Measurements from ENCODE around the gene VAV1. TPM values are rescaled to one million over a fixed set of nuclear protein-coding genes. Genes with fewer than 3 reads are reported as not detected.

The VAV1 gene
- total and polyA plus RNA-seq, 2 of the 8 experiments (the other 6 are each of a cell fraction or from before 2014, with no cell fraction given): 0.21 to 0.22 TPM

- peaks cover 5% of the 10 kb centered on the region; the same call in 1 of the 2 replicates for H3K23me2 ChIP-seq (ENCODE audit: low read depth, low read length)
- no peak overlapping the region for H2AK5ac ChIP-seq (ENCODE audit: low read depth, low read length)
- no peak overlapping the region for H4K5ac ChIP-seq (ENCODE audit: insufficient read length, low read depth, low read length)
- ChIA-PET POLR2A (ENCODE audit: partially characterized antibody) (no interaction called here), CTCF (ENCODE audit: partially characterized antibody) (interaction anchor here (0.6 to 1.2 kb wide), 3 partner anchors 238 to 763 kb away, joined by 3 read pairs; no protein-coding TSS in a partner anchor)
- no peak for TF ChIP-seq CHD2 (IDR thresholded peaks at IDR 0.05; ENCODE audit: low read length)
- no peak for TF ChIP-seq TEAD4 (IDR thresholded peaks at IDR 0.05; ENCODE audit: low read depth, low read length)
- no peak for TF ChIP-seq POU5F1 (IDR thresholded peaks at IDR 0.05; ENCODE audit: low read depth, low read length)
- no peak overlapping the region for H4K8ac ChIP-seq (ENCODE audit: extremely low read depth, insufficient read depth, low read length)
- no peak overlapping the region for H2BK15ac ChIP-seq (ENCODE audit: low read length)
- H4K20me1 ChIP-seq (replicated peaks in 1 of 2; ENCODE audit: control insufficient read depth in 1 of 2, insufficient read depth in 2 of 2, low read length in 2 of 2): peaks cover 0 to 4% of the 10 kb centered on the region in 2 experiments
- no peak overlapping the region for H2BK5ac ChIP-seq (ENCODE audit: low read depth, low read length)
- H3K4me1 ChIP-seq (replicated peaks in 1 of 4; ENCODE audit: control insufficient read depth in 3 of 4, insufficient read depth in 4 of 4, low read length in 3 of 4): no peaks in the 10 kb centered on the region
- H3K14ac ChIP-seq (ENCODE audit: insufficient read length): no peak overlapping the region
- H3K9ac ChIP-seq (replicated peaks in 1 of 4; ENCODE audit: extremely low read depth in 1 of 4, low read depth in 3 of 4, low read length in 3 of 4): no peak overlapping the region
- H2BK20ac ChIP-seq (ENCODE audit: low read length): no peak overlapping the region
- H4K91ac ChIP-seq (replicated peaks; ENCODE audit: insufficient read length, low read length): no peak overlapping the region
- peaks cover 69 to 77% of the 10 kb centered on the region in 2 experiments for H3K9me3 ChIP-seq (ENCODE audit: insufficient read depth in 2 of 2, low read depth in 1 of 2, low read length in 1 of 2)
- FAIRE-seq: no peak
- no peaks in the 10 kb centered on the region; a peak in 1 of 8 replicates for H3K36me3 ChIP-seq (ENCODE audit: control insufficient read depth in 2 of 4, insufficient read depth in 4 of 4, low read length in 3 of 4)
- H3K4me2 ChIP-seq (ENCODE audit: insufficient read depth in 1 of 2, low read depth in 2 of 2, low read length in 2 of 2): no peak overlapping the region
- H3K79me2 ChIP-seq (ENCODE audit: control insufficient read depth in 1 of 2, insufficient read depth in 2 of 2, low read length in 2 of 2): no peaks in the 10 kb centered on the region
- no peak overlapping the region for H2AFZ ChIP-seq (ENCODE audit: low read length)
- WGBS, 2 experiments (ENCODE audit: extremely low coverage in 1 of 2, insufficient coverage in 1 of 2, insufficient read length in 1 of 2, insufficient replicate concordance in 2 of 2, low coverage in 1 of 2, low lambda C conversion rate in 2 of 2, missing lambda C conversion rate in 1 of 2): 63% methylated on average over 3 of the region's 3 CpGs; no CpG with 5 or more reads in 1 of the 2 experiments
- H3K56ac ChIP-seq (replicated peaks; ENCODE audit: insufficient read length, low read depth, low read length): no peak overlapping the region
- no peak overlapping the region for H3K23ac ChIP-seq (ENCODE audit: insufficient read length)
- H3K18ac ChIP-seq (ENCODE audit: extremely low read depth, low read length): no peak overlapping the region
- no peak overlapping the region for H3K4me3 ChIP-seq (ENCODE audit: extremely low read depth in 1 of 4, insufficient read depth in 2 of 4, low read depth in 3 of 4, low read length in 4 of 4)
- DNase-seq (ENCODE audit: low read depth in 1 of 2, low spot score in 2 of 2): no peak
- H3K79me1 ChIP-seq (ENCODE audit: low read depth, low read length): no peaks in the 10 kb centered on the region
- H2BK12ac ChIP-seq (ENCODE audit: low read depth, low read length): no peak overlapping the region
- H3K27me3 ChIP-seq (replicated peaks in 1 of 4; ENCODE audit: control insufficient read depth in 3 of 4, extremely low read depth in 1 of 4, insufficient read depth in 3 of 4, low read length in 3 of 4): no peaks in the 10 kb centered on the region
- no peak overlapping the region for H2BK120ac ChIP-seq (replicated peaks; ENCODE audit: low read depth, low read length)
- H3K27ac ChIP-seq (ENCODE audit: low read depth, low read length): no peak overlapping the region
- H3K4ac ChIP-seq (replicated peaks; ENCODE audit: insufficient read length, low read depth, low read length): no peak overlapping the region
Measured at GRCh38 chr19:6890401-6890913, 117.9 kb downstream of the VAV1 start.

All from H1 (cell line).